PFSK-1 (cell line): ENCODE data around the gene APOL3.

Source experiments
- POLR2AphosphoS5 ChIP-seq: IDR thresholded peaks from 2 replicates; pipeline ENCODE4 v1.6.1; 2012; ENCODE audit warnings: low read depth, mild to moderate bottlenecking, control low read depth, low read length, moderate library complexity
- TF ChIP-seq, protein P1 (sequence below), 2 experiments: IDR thresholded peaks; 2 replicates each; pipeline versions ENCODE4 v1.6.1 to v1.8.0; 2011 to 2012; ENCODE audit warnings: low read depth in 2 of 2, low read length in 2 of 2, control low read depth in 1 of 2, inconsistent platforms in 1 of 2, mild to moderate bottlenecking in 1 of 2, moderate library complexity in 1 of 2; ENCODE audit not compliant: insufficient read depth in 1 of 2

DNA sequence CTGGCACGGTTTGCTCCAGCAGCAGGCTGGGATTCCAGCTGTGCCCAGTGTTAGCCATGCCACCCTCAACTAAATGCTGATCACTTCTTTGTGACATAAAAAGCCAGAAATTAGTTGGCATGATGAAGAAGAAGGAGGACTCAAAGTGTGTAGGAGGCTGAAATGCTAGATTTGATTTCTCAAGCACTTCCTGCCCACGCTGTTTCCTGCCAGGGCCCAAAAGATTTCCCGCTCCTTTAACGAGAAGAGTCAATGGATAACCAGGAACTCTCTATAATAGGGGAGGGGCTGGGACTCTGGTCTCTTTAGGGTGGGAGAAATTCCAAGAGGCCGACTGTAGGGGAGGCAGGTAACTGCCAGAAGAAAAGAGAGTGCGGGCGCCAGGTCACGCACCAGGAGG lies 26.4 kb downstream of the APOL3 start:
- TF ChIP-seq POLR2AphosphoS5 = no peak
- TF ChIP-seq, protein P1, sequence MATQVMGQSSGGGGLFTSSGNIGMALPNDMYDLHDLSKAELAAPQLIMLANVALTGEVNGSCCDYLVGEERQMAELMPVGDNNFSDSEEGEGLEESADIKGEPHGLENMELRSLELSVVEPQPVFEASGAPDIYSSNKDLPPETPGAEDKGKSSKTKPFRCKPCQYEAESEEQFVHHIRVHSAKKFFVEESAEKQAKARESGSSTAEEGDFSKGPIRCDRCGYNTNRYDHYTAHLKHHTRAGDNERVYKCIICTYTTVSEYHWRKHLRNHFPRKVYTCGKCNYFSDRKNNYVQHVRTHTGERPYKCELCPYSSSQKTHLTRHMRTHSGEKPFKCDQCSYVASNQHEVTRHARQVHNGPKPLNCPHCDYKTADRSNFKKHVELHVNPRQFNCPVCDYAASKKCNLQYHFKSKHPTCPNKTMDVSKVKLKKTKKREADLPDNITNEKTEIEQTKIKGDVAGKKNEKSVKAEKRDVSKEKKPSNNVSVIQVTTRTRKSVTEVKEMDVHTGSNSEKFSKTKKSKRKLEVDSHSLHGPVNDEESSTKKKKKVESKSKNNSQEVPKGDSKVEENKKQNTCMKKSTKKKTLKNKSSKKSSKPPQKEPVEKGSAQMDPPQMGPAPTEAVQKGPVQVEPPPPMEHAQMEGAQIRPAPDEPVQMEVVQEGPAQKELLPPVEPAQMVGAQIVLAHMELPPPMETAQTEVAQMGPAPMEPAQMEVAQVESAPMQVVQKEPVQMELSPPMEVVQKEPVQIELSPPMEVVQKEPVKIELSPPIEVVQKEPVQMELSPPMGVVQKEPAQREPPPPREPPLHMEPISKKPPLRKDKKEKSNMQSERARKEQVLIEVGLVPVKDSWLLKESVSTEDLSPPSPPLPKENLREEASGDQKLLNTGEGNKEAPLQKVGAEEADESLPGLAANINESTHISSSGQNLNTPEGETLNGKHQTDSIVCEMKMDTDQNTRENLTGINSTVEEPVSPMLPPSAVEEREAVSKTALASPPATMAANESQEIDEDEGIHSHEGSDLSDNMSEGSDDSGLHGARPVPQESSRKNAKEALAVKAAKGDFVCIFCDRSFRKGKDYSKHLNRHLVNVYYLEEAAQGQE (IDR thresholded peaks at IDR 0.05; ENCODE audit: insufficient read depth in 1 of 2, low read depth in 2 of 2, low read length in 2 of 2) = no peak
